GM08714 (cell line): Measurements from ENCODE around the gene REPS1.
A peak's percentile ranks its signal among the peaks of the same experiment; 100 is the strongest.

Experiments used
- H3K4me3 ChIP-seq: fragments of 200-500 bp; sonication (Bioruptor generic); 2 replicates; pipeline ENCODE4 v1.5.1; 2014; ENCODE audit warnings: mild to moderate bottlenecking, low read length, inconsistent platforms
- ZNF274 ChIP-seq: IDR thresholded peaks from 2 replicates; pipeline ENCODE4 v1.6.1; 2012; ENCODE audit warnings: mild to moderate bottlenecking, low read depth, low read length

The REPS1 gene

DNA sequence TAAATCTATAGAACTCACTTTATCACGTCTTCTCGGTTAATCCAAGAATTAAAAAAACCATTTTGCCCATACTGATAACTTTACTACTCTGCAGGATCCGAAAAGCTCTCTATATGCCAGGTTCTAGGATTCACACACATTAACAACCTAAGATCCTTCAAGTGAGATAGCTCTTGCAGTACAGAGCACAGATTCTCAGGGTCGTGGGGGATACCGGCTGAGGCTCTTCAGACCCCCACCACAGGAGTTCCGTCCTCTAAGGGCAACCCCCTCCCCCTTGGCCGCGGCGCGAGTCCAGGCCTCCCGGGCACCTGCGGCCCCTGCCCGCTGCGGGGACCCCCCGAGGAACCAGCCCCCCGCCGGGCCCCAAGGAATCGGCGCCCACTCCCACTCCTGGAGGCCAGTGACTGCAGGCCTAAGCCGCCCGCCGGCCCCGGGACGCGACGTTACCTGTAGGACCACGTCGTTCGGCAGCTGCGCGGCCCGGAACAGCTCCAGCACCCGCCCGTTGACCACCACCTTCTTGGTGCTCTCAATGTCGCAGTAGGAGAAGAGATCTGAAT is 892 bp downstream of the REPS1 start:
- peak overlapping the region; percentile 99 for H3K4me3 ChIP-seq
- no peak for TF ChIP-seq ZNF274

DNA sequence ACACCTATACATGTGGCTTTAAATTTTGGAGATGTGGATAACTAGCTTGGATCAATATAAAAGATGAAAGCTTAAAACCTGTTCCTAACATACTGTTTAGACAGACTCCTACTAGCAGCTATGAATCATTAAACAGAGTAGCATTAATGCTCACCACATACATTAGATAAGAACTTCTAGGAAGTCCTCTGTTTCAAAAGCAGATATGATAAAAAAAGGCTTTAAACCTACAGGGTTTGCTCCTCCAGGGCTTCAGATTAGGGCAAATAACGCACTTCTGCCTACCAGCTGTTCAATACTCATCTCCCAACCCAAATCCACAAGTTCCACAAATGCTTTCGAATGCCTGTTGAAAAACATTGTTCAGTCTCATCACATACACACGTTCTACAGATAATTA is 1.5 kb downstream of the REPS1 start:
- TF ChIP-seq ZNF274, result no peak
- peak overlapping the region; percentile 99 for H3K4me3 ChIP-seq

- no peak for TF ChIP-seq ZNF274
- no peak overlapping the region for H3K4me3 ChIP-seq
These were observed 6.6 kb downstream of the REPS1 start for GRCh38 chr6:138981416-138981815.

DNA sequence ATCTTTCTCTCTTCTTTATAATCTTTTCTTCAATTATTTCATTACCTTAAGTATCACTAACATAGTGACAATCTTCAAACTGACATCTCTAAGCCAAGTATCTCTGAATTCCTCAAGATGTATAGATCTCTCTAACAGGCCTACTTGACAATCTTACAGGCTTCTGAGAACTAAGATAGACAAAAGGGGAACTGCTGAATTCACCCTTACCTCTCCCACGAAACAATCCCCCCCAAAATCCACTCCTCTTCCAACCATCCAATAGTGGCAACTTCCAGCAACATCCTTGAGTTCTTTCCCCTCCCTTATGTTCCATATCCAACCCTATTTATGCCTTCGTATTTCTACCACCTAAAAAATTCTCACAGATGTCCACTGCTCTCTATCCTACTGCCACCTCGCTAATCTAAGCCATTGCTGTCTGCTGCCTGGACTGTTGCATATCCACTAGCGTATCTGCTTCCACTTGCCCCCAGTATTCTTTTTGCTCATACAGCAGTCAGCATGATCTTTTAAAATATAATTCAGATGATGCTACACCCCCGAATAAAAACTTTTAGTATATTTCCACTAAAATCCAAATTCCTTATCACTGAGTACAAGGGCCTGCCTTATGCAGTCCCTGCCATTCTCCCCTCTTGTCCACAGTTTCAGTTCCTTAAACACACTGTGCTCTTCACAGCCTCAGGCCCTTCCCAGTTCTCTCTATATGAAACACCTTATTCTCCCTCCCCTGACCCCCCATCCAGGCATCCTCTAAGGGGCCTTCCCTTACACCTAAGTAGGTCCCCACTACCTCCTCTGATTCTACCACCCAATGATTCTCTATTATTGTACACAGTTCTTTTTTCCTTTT is 8.0 kb downstream of the REPS1 start:
- no peak for TF ChIP-seq ZNF274
- no peak overlapping the region for H3K4me3 ChIP-seq

GRCh38 chr6:138979365-138979764 is 8.7 kb downstream of the REPS1 start:
- no peak overlapping the region for H3K4me3 ChIP-seq
- no peak for TF ChIP-seq ZNF274

GRCh38 chr6:138978229-138978628 is 9.8 kb downstream of the REPS1 start:
- TF ChIP-seq ZNF274, result no peak
- H3K4me3 ChIP-seq, result no peak overlapping the region

GRCh38 chr6:138977646-138978167 is 10.3 kb downstream of the REPS1 start:
- no peak overlapping the region for H3K4me3 ChIP-seq
- no peak for TF ChIP-seq ZNF274

DNA sequence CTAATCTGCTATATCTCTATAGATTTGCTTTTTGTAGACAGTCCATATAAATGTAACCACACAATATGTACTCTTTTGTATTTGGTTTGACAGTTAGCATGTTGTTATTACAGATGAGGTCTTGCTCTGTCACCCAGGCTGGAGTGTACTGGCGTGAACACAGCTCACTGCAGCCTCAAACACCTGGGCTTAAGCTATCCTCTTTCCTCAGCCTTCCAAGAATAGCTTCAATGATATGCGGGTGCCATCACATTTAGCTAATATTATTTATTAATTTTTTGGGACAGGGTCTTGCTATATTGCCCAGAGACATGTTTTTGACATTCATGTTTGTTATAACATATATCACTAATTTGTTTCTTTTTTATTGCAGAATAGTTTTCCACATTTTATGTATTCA is 10.8 kb downstream of the REPS1 start:
- TF ChIP-seq ZNF274, result no peak
- no peak overlapping the region for H3K4me3 ChIP-seq

DNA sequence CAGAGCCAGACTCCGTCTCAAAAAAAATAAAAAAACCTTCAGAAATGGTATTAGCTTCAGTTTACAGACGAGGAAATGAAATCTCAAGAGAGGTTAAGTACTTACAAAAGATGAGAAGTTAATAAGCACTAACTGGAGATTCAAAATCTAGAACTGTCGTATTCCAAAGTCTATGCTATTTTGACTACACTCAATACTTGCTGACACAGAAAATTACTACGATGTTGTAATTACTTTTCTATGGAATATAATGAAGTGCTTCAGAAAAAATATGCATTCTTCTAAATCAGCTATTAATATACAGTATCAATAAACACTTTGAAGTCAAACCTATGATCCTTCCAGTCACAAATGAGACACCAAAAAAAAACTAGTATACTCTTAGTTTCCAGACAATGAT is 12.2 kb downstream of the REPS1 start:
- H3K4me3 ChIP-seq, result no peak overlapping the region
- no peak for TF ChIP-seq ZNF274

- H3K4me3 ChIP-seq, result no peak overlapping the region
- TF ChIP-seq ZNF274, result no peak
These were observed 14.4 kb downstream of the REPS1 start for GRCh38 chr6:138973466-138974153.

DNA sequence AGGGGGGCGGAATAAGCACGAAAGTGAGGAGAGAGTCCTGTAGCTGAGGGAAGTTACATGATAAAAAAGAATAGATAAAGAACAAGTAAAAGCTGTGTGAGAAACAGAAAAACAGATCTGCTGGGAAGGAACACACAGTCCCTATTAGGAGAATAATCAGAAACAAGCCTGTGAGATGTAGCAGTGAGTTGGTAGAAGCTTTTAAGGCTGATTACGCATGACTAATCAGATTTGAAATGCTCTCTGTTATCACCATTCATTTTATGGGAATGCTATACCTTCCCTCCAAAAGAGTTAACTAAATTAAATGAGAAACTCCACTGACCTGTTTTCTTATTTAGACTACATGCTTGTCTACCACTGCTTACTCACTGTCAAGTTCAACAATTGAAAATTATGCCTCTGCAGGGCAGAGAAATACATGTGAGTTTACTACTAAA is 15.8 kb downstream of the REPS1 start:
- no peak for TF ChIP-seq ZNF274
- H3K4me3 ChIP-seq, result no peak overlapping the region

DNA sequence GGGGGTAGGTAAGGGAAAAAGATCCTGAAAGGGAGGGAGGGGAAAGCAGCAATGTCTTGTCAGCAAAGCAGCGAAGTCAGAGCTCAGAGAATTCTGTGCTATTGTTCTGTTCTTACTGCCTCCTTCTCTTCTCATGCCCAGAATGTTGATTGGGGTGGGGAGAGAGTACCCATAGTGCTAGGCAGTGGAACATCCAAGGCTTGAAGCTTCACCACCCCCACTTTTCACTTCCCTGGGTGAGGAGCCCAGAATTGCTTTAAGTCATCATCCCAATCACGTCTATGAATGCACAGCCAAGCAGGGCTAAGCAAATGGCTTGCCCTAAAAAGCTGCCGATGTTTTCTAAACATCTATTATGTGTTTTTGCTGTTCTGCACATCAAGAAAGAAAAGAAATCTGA is 16.5 kb downstream of the REPS1 start:
- H3K4me3 ChIP-seq, result no peak overlapping the region
- no peak for TF ChIP-seq ZNF274

- H3K4me3 ChIP-seq, result no peak overlapping the region
These were observed 17.1 kb downstream of the REPS1 start for GRCh38 chr6:138970856-138971425.

GRCh38 chr6:138970159-138970558 is 17.9 kb downstream of the REPS1 start:
- no peak for TF ChIP-seq ZNF274
- H3K4me3 ChIP-seq, result no peak overlapping the region

More at GRCh38 chr6:138970856-138971425, 17.1 kb downstream of the REPS1 start:
- TF ChIP-seq ZNF274, result no peak
